Heart right ventricle (tissue), 16 donors: ENCODE results near the gene ADAMTS17. TPM values are rescaled to one million over a fixed set of nuclear protein-coding genes. Genes with fewer than 3 reads are reported as not detected.

Experiments used
- ATAC-seq, 8 donors: fragments of 200-7000 bp; cut with Tn5 transposase; one replicate each; pipeline ENCODE4 v1.9.1; 2020; ENCODE audit warnings: mild to moderate bottlenecking in 8 of 8, moderate library complexity in 8 of 8, moderate number of reproducible peaks in 1 of 8
- DNase-seq, 2 donors: peaks; one replicate each; pipeline ENCODE4 v3.0.0-alpha.2; 2020
- H3K27ac ChIP-seq, 10 donors: fragments of 200-600 bp; sonication (generic) in 2 of 10; one replicate each; pipeline versions ENCODE4 v1.5.0 to v1.8.0; 2020 to 2022; ENCODE audit warnings: mild to moderate bottlenecking in 3 of 10
- H3K27me3 ChIP-seq, 7 donors: fragments of 200-600 bp; one replicate each; pipeline ENCODE4 v1.8.0; 2021 to 2022; ENCODE audit warnings: mild to moderate bottlenecking in 2 of 7
- H3K36me3 ChIP-seq, 9 donors: fragments of 200-600 bp; sonication (generic) in 1 of 9; one replicate each; pipeline versions ENCODE4 v1.5.0 to v1.8.0; 2020 to 2022; ENCODE audit warnings: mild to moderate bottlenecking in 2 of 9
- H3K4me1 ChIP-seq, 9 donors: fragments of 200-600 bp; sonication (generic) in 1 of 9; one replicate each; pipeline versions ENCODE4 v1.5.0 to v1.8.0; 2020 to 2022; ENCODE audit warnings: mild to moderate bottlenecking in 4 of 9
- H3K4me3 ChIP-seq, 10 donors: fragments of 200-600 bp; sonication (generic) in 2 of 10; one replicate each; pipeline versions ENCODE4 v1.5.0 to v1.8.0; 2020 to 2022; ENCODE audit warnings: mild to moderate bottlenecking in 7 of 10, moderate library complexity in 2 of 10
- H3K9me3 ChIP-seq, 11 donors: fragments of 200-600 bp in 10 of 11; sonication (generic) in 2 of 11; one replicate each; pipeline versions ENCODE4 v1.5.0 to v1.8.0; 2013 to 2022; ENCODE audit warnings: mild to moderate bottlenecking in 2 of 11, control low read depth in 1 of 11, moderate library complexity in 1 of 11
- WGBS, 2 donors: extraction: QIAGEN DNeasy Blood & Tissue Kit; methylation state at CpG; one replicate each; pipeline ENCODE4 v1.1.7; 2013; ENCODE audit warnings: inconsistent platforms in 1 of 2; 5-methylcytosine and 5-hydroxymethylcytosine counted together
- intact Hi-C, 10 donors: fragments of 100-400 bp; cut with DNase I; formaldehyde crosslinking; loops; one replicate each; pipeline versions ENCODE4 v1.11.1 to v1.14.2; 2022
- polyA plus RNA-seq, 2 donors: library from polyadenylated mRNA; stranded (reverse); fragments of 200-250 nt; gene quantifications; one replicate each; pipeline ENCODE4 v1.2.3, GENCODE V29; 2013
- total RNA-seq, 10 donors: library from RNA; stranded (reverse); fragmentation: NEBNext Ultra II Directional in 3 of 10; extraction: Animal tissue kit (Norgen Biotek cat#: 25700) in 3 of 10; gene quantifications; one replicate each; pipeline versions ENCODE4 v1.2.1 to v1.2.4, GENCODE V29; 2021 to 2023
- TF ChIP-seq, protein P1 (sequence below), 9 donors: fragments of 200-600 bp; sonication (generic) in 2 of 9; IDR thresholded peaks; one replicate each; pipeline versions ENCODE4 v1.5.0 to v1.8.0; 2021 to 2022; ENCODE audit warnings: antibody characterized with exemption in 9 of 9, mild to moderate bottlenecking in 5 of 9, moderate library complexity in 1 of 9
- donor health status: Arrhythmogenic right ventricular cardiomyopathy.
- donor health status: ischemic (EF 13 %, LVEDD 7.1; RV severe dilation, severe dysfunction).
- donor health status: healthy with polysubstance abuse.
- donor health status: DM: no; HTN: yes; CAD: no.
- donor health status: DM: no; HTN: no; CAD: no.
- donor health status: ischemic (EF 25% LVEDD 6.9; RV normal size, moderate dysfunction).
- donor health status: ischemic (EF 25% LVEDD 5.7; RV mildly dilated, moderate dysfunction).
- donor health status: healthy.
- donor health status: DM: yes; HTN: yes; CAD: no.
- donor health status: Ischemic cardiomyopathy.
- donor health status: ischemic (EF 35%, LVEDD 5.7; RV mildly dilated, moderate dysfunction).
- donor health status: nonischemic (EF 11% LVEDD 7.7; RV severe dilation, severe dysfunction).
- donor health status: DM: yes; HTN: yes; CAD: no.
- donor health status: PGD.
- donor health status: ischemic (EF 29% LVEDD 5.4; RV normal size, mild dysfunction).
- donor health status: nonischemic (EF 23%, LVEDD 6.1; RV moderate dilation, normal function).

ADAMTS17 gene
- total and polyA plus RNA-seq, 12 donors, result 0.47 to 5.0 (median 1.2) TPM

GRCh38 chr15:99943466-99943865 lies 398.3 kb downstream of the ADAMTS17 start:
- Histone ChIP-seq H3K4me1 (no peaks in the 10 kb centered on the region), H3K27me3 (no peaks in the 10 kb centered on the region), H3K4me3 (no peak overlapping the region), H3K27ac (no peak overlapping the region), H3K9me3 (peaks cover 0 to 69% (median 23%) of the 10 kb centered on the region in 11 donors), H3K36me3 (no peaks in the 10 kb centered on the region)
- TF ChIP-seq, protein P1, sequence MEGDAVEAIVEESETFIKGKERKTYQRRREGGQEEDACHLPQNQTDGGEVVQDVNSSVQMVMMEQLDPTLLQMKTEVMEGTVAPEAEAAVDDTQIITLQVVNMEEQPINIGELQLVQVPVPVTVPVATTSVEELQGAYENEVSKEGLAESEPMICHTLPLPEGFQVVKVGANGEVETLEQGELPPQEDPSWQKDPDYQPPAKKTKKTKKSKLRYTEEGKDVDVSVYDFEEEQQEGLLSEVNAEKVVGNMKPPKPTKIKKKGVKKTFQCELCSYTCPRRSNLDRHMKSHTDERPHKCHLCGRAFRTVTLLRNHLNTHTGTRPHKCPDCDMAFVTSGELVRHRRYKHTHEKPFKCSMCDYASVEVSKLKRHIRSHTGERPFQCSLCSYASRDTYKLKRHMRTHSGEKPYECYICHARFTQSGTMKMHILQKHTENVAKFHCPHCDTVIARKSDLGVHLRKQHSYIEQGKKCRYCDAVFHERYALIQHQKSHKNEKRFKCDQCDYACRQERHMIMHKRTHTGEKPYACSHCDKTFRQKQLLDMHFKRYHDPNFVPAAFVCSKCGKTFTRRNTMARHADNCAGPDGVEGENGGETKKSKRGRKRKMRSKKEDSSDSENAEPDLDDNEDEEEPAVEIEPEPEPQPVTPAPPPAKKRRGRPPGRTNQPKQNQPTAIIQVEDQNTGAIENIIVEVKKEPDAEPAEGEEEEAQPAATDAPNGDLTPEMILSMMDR (IDR thresholded peaks at IDR 0.05), result no peak
- no peak for DNase-seq
- intact Hi-C loops, result no loop called here
- ATAC-seq, result no peak
- WGBS, 2 donors, result 91 to 94% methylated on average over 7 of the region's 7 CpGs

DNA sequence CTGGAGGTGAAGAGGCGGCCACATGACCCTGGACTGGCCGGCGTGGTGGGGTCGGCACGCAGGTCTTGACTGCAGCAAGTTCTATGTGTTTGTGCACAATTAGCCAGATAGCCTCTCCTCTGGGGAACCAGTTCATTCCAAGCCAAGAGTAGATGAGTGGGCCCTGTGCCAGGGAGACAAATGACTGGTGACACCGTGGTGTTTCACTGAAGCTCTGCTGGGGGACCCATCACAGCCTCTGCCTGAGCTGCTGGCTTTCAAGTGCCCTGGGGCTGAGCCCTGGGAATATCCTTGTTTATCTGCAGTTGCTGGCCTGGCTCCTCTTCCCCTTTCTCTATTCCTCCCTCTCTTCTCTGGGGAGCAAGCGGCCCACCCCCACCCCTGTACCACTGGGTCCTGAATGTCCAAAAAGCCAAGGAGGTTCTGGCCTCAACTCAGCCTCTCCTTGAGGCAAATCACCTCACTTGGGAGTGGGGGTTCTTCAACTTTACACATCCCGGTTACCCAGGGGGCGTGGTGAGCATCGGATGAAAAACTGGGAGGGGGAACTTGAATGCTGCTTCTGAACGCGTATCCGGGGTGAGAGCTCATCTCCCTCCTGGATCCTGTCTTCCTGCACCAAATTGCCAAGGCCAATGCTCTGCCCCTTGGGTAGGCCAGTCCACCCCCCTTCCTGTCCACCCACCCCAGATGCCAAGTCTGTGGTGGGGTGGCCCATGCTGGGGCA lies 408.9 kb downstream of the ADAMTS17 start:
- WGBS, 2 donors, result 73 to 75% methylated on average over 13 of the region's 13 CpGs
- H3K36me3 ChIP-seq, result no peaks in the 10 kb centered on the region
- TF ChIP-seq, protein P1 (IDR thresholded peaks at IDR 0.05), result no peak
- intact Hi-C loops, result loop anchor here in 7 of 10 donors (5.0 to 10.0 kb wide), 8 partner anchors 192 to 652 kb away; partner anchors contain the start of gene ADAMTS17 (in 1 of the 7)
- H3K27me3 ChIP-seq, result peaks cover 0 to 7% (median 0%) of the 10 kb centered on the region in 7 donors
- peaks cover 0 to 6% (median 0%) of the 10 kb centered on the region in 11 donors for H3K9me3 ChIP-seq
- ATAC-seq (peak in 1 of 8 donors; percentile 30), DNase-seq (no peak)
- peaks cover 0 to 10% (median 8%) of the 10 kb centered on the region in 9 donors for H3K4me1 ChIP-seq
- no peak overlapping the region for H3K4me3 ChIP-seq
- H3K27ac ChIP-seq, result no peak overlapping the region

- peaks cover 0 to 10% (median 8%) of the 10 kb centered on the region in 9 donors for H3K4me1 ChIP-seq
- no peak for DNase-seq
- WGBS, 2 donors, result 87 to 91% methylated on average over 13 of the region's 13 CpGs
- no peaks in the 10 kb centered on the region for H3K36me3 ChIP-seq
- ATAC-seq, result no peak
- no peak overlapping the region for H3K27ac ChIP-seq
- H3K4me3 ChIP-seq, result no peak overlapping the region
- H3K9me3 ChIP-seq, result peaks cover 0 to 2% (median 0%) of the 10 kb centered on the region in 11 donors
- intact Hi-C loops, result loop anchor here in 7 of 10 donors (2.0 to 10.0 kb wide), 9 partner anchors 193 to 653 kb away; partner anchors contain the start of gene ADAMTS17 (in 1 of the 7)
- TF ChIP-seq, protein P1 (IDR thresholded peaks at IDR 0.05), result no peak
- H3K27me3 ChIP-seq, result peaks cover 0 to 7% (median 0%) of the 10 kb centered on the region in 7 donors
These were observed 409.8 kb downstream of the ADAMTS17 start for GRCh38 chr15:99931703-99932603.

DNA sequence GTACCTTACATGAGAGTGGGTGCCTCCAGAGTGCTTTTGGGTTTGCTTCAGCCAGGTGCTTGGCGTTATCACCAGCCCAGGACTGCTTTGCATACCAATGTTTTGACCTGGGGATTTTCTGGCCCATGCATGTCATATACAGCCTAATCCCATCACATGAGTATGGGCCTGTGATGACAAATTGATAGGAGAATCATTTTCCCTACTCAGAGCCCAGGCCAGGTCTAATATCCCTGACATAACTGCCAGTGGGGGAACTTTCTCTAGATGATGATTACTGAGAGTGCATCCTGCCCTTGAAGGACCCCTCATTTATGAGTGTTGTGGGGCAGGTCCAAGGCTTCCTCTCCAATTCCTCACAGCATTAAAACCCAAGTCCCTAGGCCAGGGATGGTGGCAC lies 411.1 kb downstream of the ADAMTS17 start:
- ATAC-seq (no peak), DNase-seq (no peak)
- Histone ChIP-seq H3K4me1 (peaks cover 2 to 12% (median 10%) of the 10 kb centered on the region in 9 donors), H3K36me3 (no peaks in the 10 kb centered on the region), H3K27me3 (peaks cover 0 to 7% (median 0%) of the 10 kb centered on the region in 7 donors), H3K27ac (no peak overlapping the region), H3K9me3 (peaks cover 0 to 2% (median 0%) of the 10 kb centered on the region in 11 donors), H3K4me3 (no peak overlapping the region)
- TF ChIP-seq, protein P1 (IDR thresholded peaks at IDR 0.05), result no peak
- WGBS, 2 donors, result 91 to 93% methylated on average over 1 of the region's 1 CpG
- intact Hi-C loops, result loop anchor here in 7 of 10 donors (2.0 to 10.0 kb wide), 9 partner anchors 194 to 654 kb away; partner anchors contain the start of gene ADAMTS17 (in 1 of the 7)
